Stimulated activated CD8-positive, alpha-beta memory T cell treated with anti-CD3 and anti-CD28 coated beads, Interleukin-15, amount 100 ng/mL, for 48 hours (primary cell): ENCODE measurements around the gene TDRD1.

Source experiments
- DNase-seq, 2 donors: peaks; one replicate each; pipeline ENCODE4 v3.0.0-alpha.2; 2020; ENCODE audit warnings: low read depth in 2 of 2

The TDRD1 gene

GRCh38 chr10:114234132-114234531 lies 55.0 kb downstream of the TDRD1 start:
- no peak for DNase-seq

GRCh38 chr10:114239117-114239993 lies 60.2 kb downstream of the TDRD1 start, which contains the start of gene VWA2:
Gene VWA2, plus strand, starts transcription at chr10:114239254. Its CDS starts 9,460 bp downstream, at chr10:114248714.
- peak; percentile 13 to 19 for DNase-seq

- DNase-seq: no peak
Observed at GRCh38 chr10:114239994-114240345, 60.8 kb downstream of the TDRD1 start.

GRCh38 chr10:114242235-114242634 lies 63.1 kb downstream of the TDRD1 start:
- no peak for DNase-seq

GRCh38 chr10:114243661-114244060 lies 64.5 kb downstream of the TDRD1 start:
- DNase-seq: no peak

- DNase-seq: no peak
Observed at GRCh38 chr10:114244126-114244525, 65.0 kb downstream of the TDRD1 start.

- no peak for DNase-seq
Observed at GRCh38 chr10:114245121-114245791, 66.1 kb downstream of the TDRD1 start.

- DNase-seq: no peak
Observed at GRCh38 chr10:114246679-114247305, 67.6 kb downstream of the TDRD1 start.

- no peak for DNase-seq
Observed at GRCh38 chr10:114250236-114250635, 71.1 kb downstream of the TDRD1 start.

- DNase-seq: no peak
Observed at GRCh38 chr10:114250716-114251115, 71.6 kb downstream of the TDRD1 start.

- no peak for DNase-seq
Observed at GRCh38 chr10:114252092-114252491, 72.9 kb downstream of the TDRD1 start.

GRCh38 chr10:114252883-114253282 lies 73.7 kb downstream of the TDRD1 start:
- no peak for DNase-seq

- DNase-seq: no peak
Observed at GRCh38 chr10:114255227-114255626, 76.1 kb downstream of the TDRD1 start.

- DNase-seq: no peak
Observed at GRCh38 chr10:114256008-114256765, 77.0 kb downstream of the TDRD1 start.

- DNase-seq: no peak
Observed at GRCh38 chr10:114256822-114257221, 77.7 kb downstream of the TDRD1 start.

GRCh38 chr10:114257498-114257897 lies 78.3 kb downstream of the TDRD1 start:
- DNase-seq: no peak

GRCh38 chr10:114258274-114258840 lies 79.2 kb downstream of the TDRD1 start:
- DNase-seq: no peak

- no peak for DNase-seq
Observed at GRCh38 chr10:114259824-114260223, 80.7 kb downstream of the TDRD1 start.

- DNase-seq: no peak
Observed at GRCh38 chr10:114260366-114260765, 81.2 kb downstream of the TDRD1 start.

GRCh38 chr10:114261076-114261475 lies 81.9 kb downstream of the TDRD1 start:
- DNase-seq: no peak

- DNase-seq: no peak
Observed at GRCh38 chr10:114262496-114262895, 83.3 kb downstream of the TDRD1 start.
